ENCODE measurements around the gene ATP6V0E2.

DNA sequence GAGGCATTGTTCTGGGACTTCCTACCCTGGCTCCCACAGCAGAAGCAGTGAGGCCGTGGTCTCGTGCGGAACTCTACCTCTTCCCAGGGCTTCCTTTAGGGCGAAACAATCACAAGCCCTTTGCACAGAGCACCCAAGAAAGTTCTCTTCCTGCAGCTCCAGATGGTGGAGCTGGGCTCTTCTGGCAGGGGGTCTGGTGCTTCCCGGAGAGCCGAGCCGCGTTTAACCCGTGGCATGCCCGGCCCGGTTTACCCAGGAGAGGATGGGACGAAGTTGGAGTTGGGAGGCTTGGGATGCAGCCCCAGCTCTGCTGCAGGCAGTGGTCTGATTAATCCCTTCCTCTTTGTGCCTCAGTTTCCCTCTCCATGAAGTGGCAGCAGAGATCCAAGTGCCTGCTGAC lies 9.0 kb upstream of the ATP6V0E2 start:
- TF ChIP-seq POLR2A (IDR thresholded peaks at IDR 0.05; ENCODE audit: low read depth, low read length): no peak
- TF ChIP-seq POLR2AphosphoS5 (IDR thresholded peaks at IDR 0.05; ENCODE audit: low read depth, low read length): no peak
